ENCODE measurements around the gene GLO1.
A peak's percentile ranks its signal among the peaks of the same experiment; 100 is the strongest.

Gene GLO1

DNA sequence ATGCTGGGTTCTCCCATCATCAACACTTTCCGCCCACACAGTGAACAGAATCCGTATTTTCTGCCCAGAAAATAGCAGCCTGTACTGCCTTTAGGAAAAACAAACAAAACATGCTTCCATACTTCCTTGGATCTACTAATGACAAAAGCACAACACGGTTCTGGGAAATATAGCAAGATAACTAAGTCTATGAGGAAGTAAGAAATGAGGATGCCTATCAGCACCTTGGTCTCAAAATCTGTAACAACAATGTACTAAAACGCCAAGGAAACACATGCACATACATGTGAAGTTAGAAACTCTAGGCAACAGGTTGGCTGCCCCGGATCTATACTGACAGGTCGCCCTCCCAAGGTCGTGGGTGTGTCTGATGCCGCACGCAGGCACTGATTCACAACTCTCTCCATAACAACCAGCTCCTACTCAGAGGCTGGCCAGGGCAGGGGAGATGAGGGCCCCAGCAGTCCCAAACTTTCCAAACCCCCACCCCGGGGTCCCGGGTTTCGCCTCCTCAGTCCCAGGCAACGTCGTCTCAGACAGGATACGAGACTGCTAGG lies 63.9 kb downstream of the GLO1 start:
- Histone ChIP-seq H3K4me3 (ENCODE audit: low read depth in 1 of 2, low read length in 2 of 2) (peak overlapping the region; percentile 90 to 92), H3K4me1 (ENCODE audit: control insufficient read depth in 1 of 2, insufficient read depth in 2 of 2, low read length in 2 of 2) (peaks cover 8 to 17% of the 10 kb centered on the region in 2 donors), H3K9me3 (ENCODE audit: control insufficient read depth in 1 of 2, low read length in 2 of 2) (no peaks in the 10 kb centered on the region)

DNA sequence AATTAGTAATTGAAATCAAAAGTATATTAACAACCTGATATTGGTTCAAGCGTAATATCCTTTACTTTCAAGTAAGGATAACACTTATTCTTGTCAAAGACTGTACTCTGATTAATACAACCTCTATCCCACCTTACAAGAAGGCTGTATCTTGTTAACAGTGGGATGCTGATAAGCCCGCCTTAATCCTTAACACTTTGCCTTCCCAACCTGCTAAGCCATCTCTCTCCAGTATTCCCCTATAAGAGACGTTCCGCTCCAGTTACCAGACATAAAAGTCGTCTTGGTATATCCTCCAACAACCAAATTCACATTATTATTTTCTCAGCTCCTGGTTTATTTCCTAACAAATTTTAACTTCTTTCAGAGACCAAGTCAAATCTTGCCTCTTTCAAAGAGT lies 65.2 kb downstream of the GLO1 start:
- Histone ChIP-seq H3K27ac (ENCODE audit: low read length) (no peak overlapping the region), H3K4me1 (ENCODE audit: control insufficient read depth in 1 of 2, insufficient read depth in 2 of 2, low read length in 2 of 2) (peaks cover 8 to 17% of the 10 kb centered on the region in 2 donors), H3K9me3 (ENCODE audit: control insufficient read depth in 1 of 2, low read length in 2 of 2) (no peaks in the 10 kb centered on the region), H3K4me3 (ENCODE audit: low read depth in 1 of 2, low read length in 2 of 2) (no peak overlapping the region), H3K36me3 (ENCODE audit: control insufficient read depth in 1 of 2, insufficient read depth in 2 of 2, low read length in 2 of 2) (no peaks in the 10 kb centered on the region), H3K27me3 (ENCODE audit: low read depth, low read length) (no peaks in the 10 kb centered on the region)

More for the DNA sequence above, 63.9 kb downstream of the GLO1 start:
- peak overlapping the region; percentile 84 for H3K27ac ChIP-seq (ENCODE audit: low read length)
- no peaks in the 10 kb centered on the region for H3K36me3 ChIP-seq (ENCODE audit: control insufficient read depth in 1 of 2, insufficient read depth in 2 of 2, low read length in 2 of 2)
- H3K27me3 ChIP-seq (ENCODE audit: low read depth, low read length) = no peaks in the 10 kb centered on the region

GRCh38 chr6:38636027-38636426 lies 66.9 kb downstream of the GLO1 start:
- H3K27ac ChIP-seq (ENCODE audit: low read length) = no peak overlapping the region
- no peaks in the 10 kb centered on the region for H3K9me3 ChIP-seq (ENCODE audit: control insufficient read depth in 1 of 2, low read length in 2 of 2)

GRCh38 chr6:38634518-38634917 lies 68.4 kb downstream of the GLO1 start:
- Histone ChIP-seq H3K27me3 (ENCODE audit: low read depth, low read length) (no peaks in the 10 kb centered on the region), H3K27ac (ENCODE audit: low read length) (no peak overlapping the region), H3K9me3 (ENCODE audit: control insufficient read depth in 1 of 2, low read length in 2 of 2) (no peaks in the 10 kb centered on the region), H3K36me3 (ENCODE audit: control insufficient read depth in 1 of 2, insufficient read depth in 2 of 2, low read length in 2 of 2) (no peaks in the 10 kb centered on the region), H3K4me1 (ENCODE audit: control insufficient read depth in 1 of 2, insufficient read depth in 2 of 2, low read length in 2 of 2) (peaks cover 4 to 8% of the 10 kb centered on the region in 2 donors), H3K4me3 (ENCODE audit: low read depth in 1 of 2, low read length in 2 of 2) (no peak overlapping the region)

More at GRCh38 chr6:38636027-38636426, 66.9 kb downstream of the GLO1 start:
- peaks cover 8 to 11% of the 10 kb centered on the region in 2 donors for H3K4me1 ChIP-seq (ENCODE audit: control insufficient read depth in 1 of 2, insufficient read depth in 2 of 2, low read length in 2 of 2)
- no peaks in the 10 kb centered on the region for H3K36me3 ChIP-seq (ENCODE audit: control insufficient read depth in 1 of 2, insufficient read depth in 2 of 2, low read length in 2 of 2)
- no peaks in the 10 kb centered on the region for H3K27me3 ChIP-seq (ENCODE audit: low read depth, low read length)
- no peak overlapping the region for H3K4me3 ChIP-seq (ENCODE audit: low read depth in 1 of 2, low read length in 2 of 2)

DNA sequence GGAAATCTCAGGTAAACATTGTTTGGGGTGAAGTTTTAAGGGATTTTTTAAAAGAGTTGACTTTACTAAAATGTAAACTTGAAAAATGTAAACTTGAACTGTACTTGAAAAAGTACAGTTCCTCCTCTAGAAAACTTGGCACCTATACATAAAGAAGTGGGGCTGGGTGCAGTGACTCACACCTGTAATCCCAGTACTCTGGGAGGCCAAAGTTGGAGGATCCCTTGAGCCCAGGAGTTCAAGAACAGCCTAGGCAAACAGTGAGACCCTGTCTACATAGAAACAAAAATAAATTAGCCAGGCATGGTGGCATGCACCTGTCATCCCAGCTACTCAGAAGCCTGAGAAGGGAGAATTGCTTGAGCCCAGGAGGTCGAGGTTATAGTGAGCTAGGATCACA lies 70.5 kb downstream of the GLO1 start:
- no peaks in the 10 kb centered on the region for H3K27me3 ChIP-seq (ENCODE audit: low read depth, low read length)
- H3K9me3 ChIP-seq (ENCODE audit: control insufficient read depth in 1 of 2, low read length in 2 of 2) = no peaks in the 10 kb centered on the region
- no peak overlapping the region for H3K4me3 ChIP-seq (ENCODE audit: low read depth in 1 of 2, low read length in 2 of 2)
- H3K36me3 ChIP-seq (ENCODE audit: control insufficient read depth in 1 of 2, insufficient read depth in 2 of 2, low read length in 2 of 2) = no peaks in the 10 kb centered on the region
- no peaks in the 10 kb centered on the region for H3K4me1 ChIP-seq (ENCODE audit: control insufficient read depth in 1 of 2, insufficient read depth in 2 of 2, low read length in 2 of 2)
- no peak overlapping the region for H3K27ac ChIP-seq (ENCODE audit: low read length)

GRCh38 chr6:38631186-38631783 lies 71.7 kb downstream of the GLO1 start:
- H3K36me3 ChIP-seq (ENCODE audit: control insufficient read depth in 1 of 2, insufficient read depth in 2 of 2, low read length in 2 of 2) = no peaks in the 10 kb centered on the region
- H3K9me3 ChIP-seq (ENCODE audit: control insufficient read depth in 1 of 2, low read length in 2 of 2) = no peaks in the 10 kb centered on the region
- no peak overlapping the region for H3K4me3 ChIP-seq (ENCODE audit: low read depth in 1 of 2, low read length in 2 of 2)
- no peaks in the 10 kb centered on the region for H3K4me1 ChIP-seq (ENCODE audit: control insufficient read depth in 1 of 2, insufficient read depth in 2 of 2, low read length in 2 of 2)
- H3K27ac ChIP-seq (ENCODE audit: low read length) = no peak overlapping the region
- H3K27me3 ChIP-seq (ENCODE audit: low read depth, low read length) = no peaks in the 10 kb centered on the region
